Measurements from ENCODE around the gene SLMAP.
"Not testable (repeated sequence)": the region's sequence is repeated elsewhere in the genome, so short reads cannot be mapped to it uniquely, and the experiment has no call there.

The SLMAP gene

GRCh38 chr3:57876632-57877031 lies 120.5 kb downstream of the SLMAP start:
- Histone ChIP-seq H3K4me3 (no peak overlapping the region), H3K27ac (no peak overlapping the region), H3K36me3 (ENCODE audit: insufficient read depth, low read length) (no peaks in the 10 kb centered on the region), H3K9ac (ENCODE audit: insufficient read length) (no peak overlapping the region), H3K9me3 (ENCODE audit: low read depth, low read length) (no peaks in the 10 kb centered on the region)
- no peak for DNase-seq (ENCODE audit: low read depth, low spot score)
- TF ChIP-seq POLR2AphosphoS5 (IDR thresholded peaks at IDR 0.05; ENCODE audit: borderline replicate concordance, low read depth, low read length) (no peak), FOXP2 (optimal IDR thresholded peaks at IDR 0.05; ENCODE audit: control extremely low read depth, extremely low read length, insufficient read depth) (no peak), EZH2 (IDR thresholded peaks at IDR 0.05) (no peak)

GRCh38 chr3:57877116-57877515 lies 121.0 kb downstream of the SLMAP start:
- DNase-seq (ENCODE audit: low read depth, low spot score): no peak
- no peak overlapping the region for H3K4me3 ChIP-seq
- no peak overlapping the region for H3K9ac ChIP-seq (ENCODE audit: insufficient read length)
- no peak overlapping the region for H3K27ac ChIP-seq
- no peak for TF ChIP-seq EZH2 (IDR thresholded peaks at IDR 0.05)
- no peak for TF ChIP-seq POLR2AphosphoS5 (IDR thresholded peaks at IDR 0.05; ENCODE audit: borderline replicate concordance, low read depth, low read length)
- no peak for TF ChIP-seq FOXP2 (optimal IDR thresholded peaks at IDR 0.05; ENCODE audit: control extremely low read depth, extremely low read length, insufficient read depth)
- H3K36me3 ChIP-seq (ENCODE audit: insufficient read depth, low read length): no peaks in the 10 kb centered on the region
- H3K9me3 ChIP-seq (ENCODE audit: low read depth, low read length): no peaks in the 10 kb centered on the region

GRCh38 chr3:57884436-57884835 lies 128.3 kb downstream of the SLMAP start:
- H3K36me3 ChIP-seq (ENCODE audit: insufficient read depth, low read length); H3K9ac ChIP-seq (ENCODE audit: insufficient read length); H3K4me3 ChIP-seq; DNase-seq (ENCODE audit: low read depth, low spot score); H3K9me3 ChIP-seq (ENCODE audit: low read depth, low read length); H3K27ac ChIP-seq: not testable (repeated sequence)

- Histone ChIP-seq H3K4me3 (no peak overlapping the region), H3K9ac (ENCODE audit: insufficient read length) (no peak overlapping the region), H3K36me3 (ENCODE audit: insufficient read depth, low read length) (no peaks in the 10 kb centered on the region), H3K9me3 (ENCODE audit: low read depth, low read length) (no peaks in the 10 kb centered on the region), H3K27ac (no peak overlapping the region)
- no peak for TF ChIP-seq FOXP2 (optimal IDR thresholded peaks at IDR 0.05; ENCODE audit: control extremely low read depth, extremely low read length, insufficient read depth)
- TF ChIP-seq POLR2AphosphoS5 (IDR thresholded peaks at IDR 0.05; ENCODE audit: borderline replicate concordance, low read depth, low read length): no peak
- TF ChIP-seq EZH2 (IDR thresholded peaks at IDR 0.05): no peak
- DNase-seq (ENCODE audit: low read depth, low spot score): no peak
Measured at GRCh38 chr3:57889807-57890206, 133.7 kb downstream of the SLMAP start.

GRCh38 chr3:57890874-57891273 lies 134.8 kb downstream of the SLMAP start:
- DNase-seq (ENCODE audit: low read depth, low spot score): no peak
- TF ChIP-seq FOXP2 (optimal IDR thresholded peaks at IDR 0.05; ENCODE audit: control extremely low read depth, extremely low read length, insufficient read depth) (no peak), EZH2 (IDR thresholded peaks at IDR 0.05) (no peak), POLR2AphosphoS5 (IDR thresholded peaks at IDR 0.05; ENCODE audit: borderline replicate concordance, low read depth, low read length) (no peak)
- Histone ChIP-seq H3K9ac (ENCODE audit: insufficient read length) (no peak overlapping the region), H3K9me3 (ENCODE audit: low read depth, low read length) (no peaks in the 10 kb centered on the region), H3K36me3 (ENCODE audit: insufficient read depth, low read length) (no peaks in the 10 kb centered on the region), H3K4me3 (no peak overlapping the region), H3K27ac (no peak overlapping the region)

GRCh38 chr3:57892423-57892822 lies 136.3 kb downstream of the SLMAP start:
- Histone ChIP-seq H3K4me3 (no peak overlapping the region), H3K36me3 (ENCODE audit: insufficient read depth, low read length) (no peaks in the 10 kb centered on the region), H3K9ac (ENCODE audit: insufficient read length) (no peak overlapping the region), H3K27ac (no peak overlapping the region), H3K9me3 (ENCODE audit: low read depth, low read length) (no peaks in the 10 kb centered on the region)
- no peak for TF ChIP-seq EZH2 (IDR thresholded peaks at IDR 0.05)
- TF ChIP-seq POLR2AphosphoS5 (IDR thresholded peaks at IDR 0.05; ENCODE audit: borderline replicate concordance, low read depth, low read length): no peak
- TF ChIP-seq FOXP2 (optimal IDR thresholded peaks at IDR 0.05; ENCODE audit: control extremely low read depth, extremely low read length, insufficient read depth): no peak
- DNase-seq (ENCODE audit: low read depth, low spot score): no peak

GRCh38 chr3:57893156-57893555 lies 137.0 kb downstream of the SLMAP start:
- TF ChIP-seq FOXP2 (optimal IDR thresholded peaks at IDR 0.05; ENCODE audit: control extremely low read depth, extremely low read length, insufficient read depth): no peak
- TF ChIP-seq POLR2AphosphoS5 (IDR thresholded peaks at IDR 0.05; ENCODE audit: borderline replicate concordance, low read depth, low read length): no peak
- no peak for TF ChIP-seq EZH2 (IDR thresholded peaks at IDR 0.05)
- DNase-seq (ENCODE audit: low read depth, low spot score): no peak
- H3K4me3 ChIP-seq: no peak overlapping the region
- no peaks in the 10 kb centered on the region for H3K9me3 ChIP-seq (ENCODE audit: low read depth, low read length)
- no peak overlapping the region for H3K9ac ChIP-seq (ENCODE audit: insufficient read length)
- no peak overlapping the region for H3K27ac ChIP-seq
- no peaks in the 10 kb centered on the region for H3K36me3 ChIP-seq (ENCODE audit: insufficient read depth, low read length)

GRCh38 chr3:57893668-57894067 lies 137.6 kb downstream of the SLMAP start:
- no peak for TF ChIP-seq FOXP2 (optimal IDR thresholded peaks at IDR 0.05; ENCODE audit: control extremely low read depth, extremely low read length, insufficient read depth)
- TF ChIP-seq EZH2 (IDR thresholded peaks at IDR 0.05): no peak
- TF ChIP-seq POLR2AphosphoS5 (IDR thresholded peaks at IDR 0.05; ENCODE audit: borderline replicate concordance, low read depth, low read length): no peak
- no peak overlapping the region for H3K9ac ChIP-seq (ENCODE audit: insufficient read length)

GRCh38 chr3:57896031-57896430 lies 139.9 kb downstream of the SLMAP start:
- no peak overlapping the region for H3K9ac ChIP-seq (ENCODE audit: insufficient read length)
- no peaks in the 10 kb centered on the region for H3K36me3 ChIP-seq (ENCODE audit: insufficient read depth, low read length)
- H3K27ac ChIP-seq: no peak overlapping the region
- DNase-seq (ENCODE audit: low read depth, low spot score): no peak
- H3K4me3 ChIP-seq: no peak overlapping the region
- no peak for TF ChIP-seq EZH2 (IDR thresholded peaks at IDR 0.05)
- TF ChIP-seq FOXP2 (optimal IDR thresholded peaks at IDR 0.05; ENCODE audit: control extremely low read depth, extremely low read length, insufficient read depth): no peak
- no peak for TF ChIP-seq POLR2AphosphoS5 (IDR thresholded peaks at IDR 0.05; ENCODE audit: borderline replicate concordance, low read depth, low read length)
- no peaks in the 10 kb centered on the region for H3K9me3 ChIP-seq (ENCODE audit: low read depth, low read length)

More at GRCh38 chr3:57893668-57894067, 137.6 kb downstream of the SLMAP start:
- Histone ChIP-seq H3K9me3 (ENCODE audit: low read depth, low read length) (no peaks in the 10 kb centered on the region), H3K36me3 (ENCODE audit: insufficient read depth, low read length) (no peaks in the 10 kb centered on the region), H3K4me3 (no peak overlapping the region), H3K27ac (no peak overlapping the region)
- DNase-seq (ENCODE audit: low read depth, low spot score): no peak
